ENCODE data around the gene IL17RB.

IL17RB gene, protein sequence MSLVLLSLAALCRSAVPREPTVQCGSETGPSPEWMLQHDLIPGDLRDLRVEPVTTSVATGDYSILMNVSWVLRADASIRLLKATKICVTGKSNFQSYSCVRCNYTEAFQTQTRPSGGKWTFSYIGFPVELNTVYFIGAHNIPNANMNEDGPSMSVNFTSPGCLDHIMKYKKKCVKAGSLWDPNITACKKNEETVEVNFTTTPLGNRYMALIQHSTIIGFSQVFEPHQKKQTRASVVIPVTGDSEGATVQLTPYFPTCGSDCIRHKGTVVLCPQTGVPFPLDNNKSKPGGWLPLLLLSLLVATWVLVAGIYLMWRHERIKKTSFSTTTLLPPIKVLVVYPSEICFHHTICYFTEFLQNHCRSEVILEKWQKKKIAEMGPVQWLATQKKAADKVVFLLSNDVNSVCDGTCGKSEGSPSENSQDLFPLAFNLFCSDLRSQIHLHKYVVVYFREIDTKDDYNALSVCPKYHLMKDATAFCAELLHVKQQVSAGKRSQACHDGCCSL

DNA sequence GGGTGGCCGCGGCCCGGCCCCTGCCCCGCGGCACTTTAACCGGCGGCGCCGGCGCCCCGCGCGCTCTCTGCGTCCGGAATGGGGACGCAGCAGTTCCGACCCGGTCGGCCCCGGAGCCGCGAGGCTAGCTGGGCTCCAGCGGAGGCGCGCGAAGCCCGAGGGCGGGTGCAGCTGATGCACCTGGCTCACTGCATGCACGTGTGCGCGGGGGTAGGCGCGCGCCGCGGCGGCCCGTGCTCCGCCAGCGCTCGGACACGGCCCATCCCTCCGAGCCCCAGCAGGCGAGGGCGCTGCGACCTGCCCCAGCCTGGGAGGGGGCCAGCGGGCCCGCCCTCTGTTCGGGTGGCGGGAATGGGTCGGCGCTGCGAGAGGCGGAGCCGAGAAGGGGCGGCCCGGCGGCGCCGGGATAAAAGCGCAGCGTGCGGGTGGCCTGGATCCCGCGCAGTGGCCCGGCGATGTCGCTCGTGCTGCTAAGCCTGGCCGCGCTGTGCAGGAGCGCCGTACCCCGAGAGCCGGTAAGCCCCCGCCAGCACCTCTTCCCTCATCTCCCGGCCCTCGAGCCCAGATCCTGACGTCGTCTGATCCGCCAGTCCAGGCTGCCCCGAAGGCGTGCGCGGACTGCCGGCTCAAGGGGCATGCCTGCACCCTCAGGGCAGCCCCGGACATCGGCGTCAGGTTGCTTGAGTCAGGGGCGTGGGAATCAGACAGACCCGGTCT lies at the start of gene IL17RB, which contains the start of gene CHDH:
Gene IL17RB, plus strand, starts transcription at position 435 of the 717 bp plus-strand sequence. Its CDS starts 21 bp downstream, at position 456.
Gene CHDH, minus strand, starts transcription at position 286 of the 717 bp plus-strand sequence. CDS start 22,411 bp downstream, outside the sequence.
- DNase-seq (ENCODE audit: low spot score), result peak; percentile 52

DNA sequence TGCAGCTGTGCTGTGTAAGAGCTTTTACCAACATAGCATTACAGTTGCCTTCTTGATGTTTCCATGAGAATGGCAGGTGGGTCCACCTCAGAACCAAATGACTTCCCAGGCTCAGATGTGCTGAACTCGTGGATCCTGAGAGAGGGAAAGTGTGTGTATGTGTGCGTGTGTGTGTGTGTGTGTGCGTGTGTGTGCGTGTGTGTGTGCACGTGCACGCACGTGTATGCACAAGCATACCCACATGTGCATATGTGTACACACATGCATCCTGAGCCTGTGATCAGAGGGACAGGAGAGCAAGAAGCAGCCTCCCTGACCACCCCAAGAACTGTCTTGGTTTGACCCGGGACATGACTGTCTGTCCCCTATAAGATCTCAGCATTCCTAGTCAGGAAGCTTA lies 48.2 kb upstream of the IL17RB start:
- no peak for DNase-seq (ENCODE audit: low spot score)

DNA sequence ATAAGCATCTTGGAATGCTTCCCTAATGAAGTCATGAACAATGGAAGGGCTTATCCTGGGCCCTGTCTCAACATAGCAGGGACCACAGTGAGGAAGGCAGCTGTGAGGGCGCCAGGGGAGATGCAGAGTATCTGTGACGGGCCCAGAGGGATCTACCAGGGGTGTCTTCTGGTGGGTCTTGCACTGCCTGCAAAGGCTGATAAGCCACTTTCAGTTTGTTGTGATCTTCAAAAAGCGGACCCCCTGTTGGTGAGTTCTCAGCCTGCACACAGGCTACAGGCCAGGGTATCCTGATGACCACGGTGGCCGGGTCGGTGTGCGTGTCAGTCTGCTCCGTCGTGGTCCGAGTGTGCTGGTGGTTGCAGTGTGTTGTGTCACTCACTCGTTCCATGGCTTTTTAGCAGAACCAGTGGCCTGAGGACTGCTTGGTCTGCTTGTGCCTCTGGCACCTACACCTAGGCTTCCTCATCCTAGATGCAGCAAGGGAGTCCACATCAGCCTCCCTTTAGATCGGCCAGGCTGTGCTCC lies 47.0 kb upstream of the IL17RB start:
- DNase-seq (ENCODE audit: low spot score), result no peak

DNA sequence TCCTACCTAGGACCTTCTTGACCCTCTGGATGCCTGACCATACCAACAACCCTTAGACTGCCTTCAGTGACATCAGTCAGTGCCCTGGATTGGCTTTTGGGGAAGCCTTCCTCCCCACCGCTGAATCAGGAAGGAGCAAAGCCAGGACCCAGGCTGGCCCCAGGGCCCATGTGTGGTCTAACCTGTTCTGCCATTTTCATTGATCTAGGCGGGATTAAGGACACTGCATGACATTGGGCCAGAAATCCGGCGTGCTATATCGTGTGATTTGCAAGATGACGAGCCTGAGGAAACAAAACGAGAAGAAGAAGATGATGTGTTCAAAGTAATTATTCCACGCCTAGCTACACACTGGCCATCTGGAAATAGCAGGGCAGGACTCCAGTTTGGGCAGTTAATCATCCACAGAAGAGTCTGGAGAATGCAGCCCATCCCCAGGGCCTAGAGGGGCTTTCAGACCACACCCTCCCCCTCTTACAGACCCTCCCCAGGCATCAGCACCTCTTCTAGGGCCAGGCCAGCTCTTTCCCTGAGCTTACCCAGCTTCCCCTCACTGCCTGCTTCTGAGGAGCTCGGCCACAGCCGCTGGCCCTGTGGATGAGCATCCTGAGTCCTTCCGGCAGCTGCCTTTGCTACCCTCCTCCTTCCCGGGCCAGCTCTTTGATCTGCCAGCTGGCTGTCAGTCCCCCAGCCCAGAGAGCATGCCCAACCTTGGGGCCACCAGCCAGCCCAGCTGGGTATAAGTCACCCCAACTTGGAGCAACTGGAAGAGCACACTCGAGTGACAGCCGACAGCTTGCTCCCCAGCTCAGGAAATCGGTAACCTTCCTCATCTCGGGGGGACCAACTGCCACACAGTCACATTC lies 46.1 kb upstream of the IL17RB start:
- DNase-seq (ENCODE audit: low spot score), result no peak

DNA sequence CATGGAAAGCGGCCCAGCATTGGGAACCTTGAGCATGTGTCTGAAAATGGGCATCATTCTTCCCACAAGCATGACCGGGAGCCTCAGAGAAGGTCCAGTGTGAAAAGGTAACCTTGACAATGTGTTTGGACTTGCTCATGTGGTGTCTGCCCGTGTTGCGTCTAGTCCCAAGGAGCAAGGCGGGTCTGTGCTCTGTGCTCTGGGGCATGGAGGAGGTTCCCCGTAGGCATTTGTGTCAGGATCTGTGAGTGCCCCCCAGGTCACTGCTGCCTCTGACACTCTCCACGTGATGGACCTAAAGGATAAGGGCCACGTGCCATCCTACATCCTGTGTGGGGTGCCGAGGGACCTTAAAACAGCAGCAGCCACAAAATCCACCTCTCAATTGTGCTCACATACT lies 45.0 kb upstream of the IL17RB start:
- no peak for DNase-seq (ENCODE audit: low spot score)

- DNase-seq (ENCODE audit: low spot score), result no peak
Measured at GRCh38 chr3:53802256-53802880, 44.0 kb upstream of the IL17RB start.

- DNase-seq (ENCODE audit: low spot score), result no peak
Measured at GRCh38 chr3:53803124-53803815, 43.1 kb upstream of the IL17RB start.

DNA sequence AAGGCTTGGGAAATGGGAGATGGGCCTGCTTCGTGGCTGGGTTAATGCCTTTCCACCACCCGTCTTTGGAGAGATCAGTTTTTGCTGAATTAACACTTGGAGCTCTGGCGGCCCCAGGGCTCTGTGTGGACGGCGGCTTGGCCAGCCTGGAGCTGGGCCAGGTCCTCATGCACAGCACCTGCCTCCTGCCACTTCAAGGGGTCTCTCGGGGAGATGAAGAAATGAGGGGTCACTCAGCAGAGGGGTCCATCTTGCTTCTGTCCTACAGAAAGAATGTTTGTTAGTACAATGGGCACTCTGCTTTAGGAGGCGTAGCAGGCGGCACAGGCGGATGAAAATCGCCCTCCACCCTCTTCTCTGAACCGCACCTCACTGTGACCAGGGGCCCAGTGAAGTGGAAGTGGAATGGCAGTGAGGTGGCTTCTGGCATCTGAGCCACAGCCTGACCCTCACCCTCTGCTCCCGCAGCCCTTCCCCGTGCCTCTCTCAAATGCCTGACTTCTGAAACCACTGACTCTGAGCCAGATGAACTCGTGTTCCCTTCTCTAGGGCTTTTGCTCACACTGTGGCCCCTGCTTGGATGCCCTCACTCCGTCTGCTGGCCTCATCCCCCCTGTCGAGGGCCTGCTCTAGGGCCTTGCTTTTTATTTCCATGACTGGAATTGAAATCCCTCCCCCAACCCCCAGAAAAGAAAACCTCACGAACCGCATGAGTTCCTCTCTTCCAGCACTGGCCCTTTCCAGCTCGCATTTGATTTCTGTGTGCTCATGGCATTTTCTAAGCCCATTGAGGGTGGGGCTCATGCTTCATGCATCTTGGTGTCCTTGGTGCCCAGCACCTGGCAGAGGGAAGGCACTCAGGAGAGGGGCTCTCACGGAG lies 42.3 kb upstream of the IL17RB start:
- no peak for DNase-seq (ENCODE audit: low spot score)

DNA sequence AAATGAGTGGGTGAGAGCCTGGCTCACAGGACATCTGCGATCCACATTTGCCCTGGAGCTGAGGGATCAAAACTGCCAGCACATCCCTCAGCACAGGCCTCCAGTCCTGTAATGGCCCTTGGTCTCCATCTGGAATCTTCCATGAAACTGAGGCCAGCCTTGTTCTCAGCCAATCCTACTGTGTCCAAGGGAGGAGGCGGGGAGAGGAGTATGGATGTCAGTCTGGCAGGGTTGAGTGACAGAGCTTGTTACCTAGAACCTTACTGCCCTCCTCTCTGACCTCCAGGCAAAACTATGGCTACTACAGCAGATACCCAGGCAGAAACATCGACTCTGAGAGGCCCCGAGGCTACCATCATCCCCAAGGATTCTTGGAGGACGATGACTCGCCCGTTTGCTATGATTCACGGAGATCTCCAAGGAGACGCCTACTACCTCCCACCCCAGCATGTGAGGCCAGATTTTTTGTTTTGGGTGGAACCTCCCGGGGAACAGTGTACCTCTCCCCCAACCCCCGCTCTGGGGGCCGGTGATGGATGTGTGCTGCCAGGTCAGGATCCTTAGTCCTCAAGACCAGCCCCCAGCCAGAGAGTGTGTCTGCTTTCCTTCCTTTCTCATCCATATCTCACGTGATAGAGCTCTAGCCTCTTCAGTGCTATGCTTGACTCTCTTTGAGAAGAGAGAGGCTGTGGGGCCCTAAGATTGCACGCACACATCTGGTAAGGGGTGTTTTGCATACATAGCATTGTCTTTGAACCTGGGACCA lies 41.5 kb upstream of the IL17RB start:
- no peak for DNase-seq (ENCODE audit: low spot score)

GRCh38 chr3:53805463-53806159 lies 40.8 kb upstream of the IL17RB start:
- no peak for DNase-seq (ENCODE audit: low spot score)

DNA sequence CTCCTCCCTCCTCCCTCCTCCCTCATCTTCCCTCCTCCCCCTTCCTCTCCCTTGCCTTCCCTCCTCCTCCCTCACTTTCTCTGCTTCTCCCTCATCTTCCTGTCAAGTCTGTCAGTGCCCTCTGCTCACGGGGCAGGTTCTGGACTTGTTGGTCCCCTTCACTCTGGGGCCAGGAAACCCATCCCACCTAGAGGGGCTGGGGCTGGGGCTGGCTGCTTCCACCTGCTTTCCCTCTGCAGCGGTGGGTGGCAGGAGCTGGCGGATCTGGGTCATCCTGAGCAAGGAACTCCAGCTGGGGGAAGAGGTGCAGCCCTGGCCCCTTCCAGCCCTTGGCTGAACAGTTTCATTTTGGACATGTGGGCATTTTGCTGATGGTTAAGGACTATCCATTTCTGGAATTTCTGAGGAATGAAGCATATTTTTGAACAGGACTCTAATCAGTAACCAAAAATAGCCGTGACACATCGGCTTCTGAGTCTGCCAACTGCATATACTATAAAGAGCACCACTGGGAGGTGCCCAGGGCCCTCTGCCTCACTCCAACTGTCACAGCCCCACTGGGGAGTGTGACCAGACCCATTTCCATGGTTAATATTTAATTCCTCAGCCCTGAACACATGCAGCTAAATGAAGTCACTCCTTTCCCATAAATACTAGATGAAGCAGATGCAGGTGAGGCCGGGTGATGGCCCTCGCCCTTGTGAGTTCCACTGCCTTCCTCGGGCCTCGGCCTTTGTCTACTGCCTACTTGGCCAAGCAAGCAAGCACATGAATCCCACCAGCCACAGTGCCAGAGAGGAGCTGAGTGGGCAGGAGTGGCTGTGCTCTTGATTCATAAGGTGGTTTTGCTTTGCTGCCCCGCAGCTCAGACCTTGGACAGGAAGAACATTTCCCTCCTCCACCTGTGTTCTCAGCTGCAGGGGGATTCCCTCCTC lies 39.9 kb upstream of the IL17RB start:
- no peak for DNase-seq (ENCODE audit: low spot score)

- DNase-seq (ENCODE audit: low spot score), result no peak
Measured at GRCh38 chr3:53807117-53807810, 39.1 kb upstream of the IL17RB start.

DNA sequence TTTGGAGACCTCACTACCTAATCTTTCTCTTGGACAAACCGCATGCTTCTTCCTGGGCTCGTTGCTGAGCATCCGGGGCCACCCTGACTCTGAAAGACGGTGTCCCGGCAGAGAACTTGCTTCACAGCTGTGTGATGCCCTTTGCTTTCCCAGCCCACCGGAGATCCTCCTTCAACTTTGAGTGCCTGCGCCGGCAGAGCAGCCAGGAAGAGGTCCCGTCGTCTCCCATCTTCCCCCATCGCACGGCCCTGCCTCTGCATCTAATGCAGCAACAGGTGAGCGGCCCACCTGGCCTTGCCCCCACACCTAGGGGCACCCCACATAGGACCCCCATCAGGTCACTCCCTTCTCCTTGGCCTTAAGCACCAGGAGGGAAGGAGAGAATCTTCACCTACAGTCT lies 37.9 kb upstream of the IL17RB start:
- no peak for DNase-seq (ENCODE audit: low spot score)

DNA sequence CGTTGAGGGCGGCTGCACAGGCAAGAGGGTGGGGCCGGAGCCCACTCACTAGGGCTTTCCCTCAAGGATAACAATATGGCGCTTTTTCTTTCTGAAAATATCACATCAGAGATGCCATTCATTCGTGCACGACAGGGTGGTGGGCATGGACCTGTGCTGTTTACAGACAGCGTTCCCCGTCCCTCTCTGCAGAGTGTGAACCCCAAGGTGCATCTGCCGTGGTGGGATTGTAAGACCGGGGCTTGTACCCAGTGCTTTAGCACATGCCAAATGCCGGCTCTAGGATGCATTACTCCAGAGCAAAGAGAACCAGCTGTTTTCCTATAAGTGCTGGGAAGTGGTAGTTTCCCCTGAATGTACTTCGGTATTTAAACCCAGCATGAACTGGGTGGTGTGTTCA lies 37.1 kb upstream of the IL17RB start:
- DNase-seq (ENCODE audit: low spot score), result no peak

- no peak for DNase-seq (ENCODE audit: low spot score)
Measured at GRCh38 chr3:53809764-53810400, 36.5 kb upstream of the IL17RB start.
